Measurements from ENCODE around the gene NOP9.

NOP9 gene

GRCh38 chr14:24310265-24310645, 10.6 kb downstream of the NOP9 start:
- DNase-seq: no peak

- DNase-seq: peak; percentile 62
Measured at GRCh38 chr14:24310646-24311604, 11.3 kb downstream of the NOP9 start, which contains the start of gene LTB4R. LTB4R (plus strand) TSS chr14:24311502; CDS start chr14:24315652, 4,150 bp downstream.

GRCh38 chr14:24311837-24312615, 12.4 kb downstream of the NOP9 start:
- DNase-seq: no peak

GRCh38 chr14:24312736-24313507, 13.3 kb downstream of the NOP9 start:
- DNase-seq: no peak

GRCh38 chr14:24313913-24314312, 14.3 kb downstream of the NOP9 start:
- DNase-seq: no peak

- no peak for DNase-seq
Measured at GRCh38 chr14:24314377-24315193, 14.9 kb downstream of the NOP9 start.

GRCh38 chr14:24315243-24315806, 15.7 kb downstream of the NOP9 start:
- no peak for DNase-seq

- DNase-seq: peak; percentile 26
Measured at GRCh38 chr14:24315807-24316596, 16.4 kb downstream of the NOP9 start.

GRCh38 chr14:24316597-24316950, 16.9 kb downstream of the NOP9 start:
- no peak for DNase-seq

GRCh38 chr14:24317141-24317928, 17.7 kb downstream of the NOP9 start:
- no peak for DNase-seq

- DNase-seq: peak; percentile 34
Measured at GRCh38 chr14:24321212-24321975, 21.7 kb downstream of the NOP9 start.

GRCh38 chr14:24322672-24323071, 23.0 kb downstream of the NOP9 start:
- DNase-seq: no peak

- DNase-seq: no peak
Measured at GRCh38 chr14:24323341-24323740, 23.7 kb downstream of the NOP9 start.

GRCh38 chr14:24324024-24324423, 24.4 kb downstream of the NOP9 start:
- no peak for DNase-seq

GRCh38 chr14:24325041-24325530, 25.4 kb downstream of the NOP9 start:
- no peak for DNase-seq

GRCh38 chr14:24325963-24326362, 26.3 kb downstream of the NOP9 start:
- no peak for DNase-seq

- DNase-seq: no peak
Measured at GRCh38 chr14:24327303-24327702, 27.7 kb downstream of the NOP9 start.

- peak; percentile 26 for DNase-seq
Measured at GRCh38 chr14:24327914-24328313, 28.3 kb downstream of the NOP9 start.

Data from fibroblast of skin of scalp (primary cell).